Muscle layer of colon (tissue), 2 donors: Measurements from ENCODE around the gene ADAD2.
A peak's percentile ranks its signal among the peaks of the same experiment; 100 is the strongest.

ENCODE experiments used
- H3K27ac ChIP-seq: one replicate; pipeline ENCODE4 v1.7.0; 2013; ENCODE audit warnings: low read depth, mild to moderate bottlenecking, low read length, moderate library complexity
- H3K27me3 ChIP-seq, 2 donors: one replicate each; pipeline ENCODE4 v1.7.0; 2013; ENCODE audit warnings: low read length in 2 of 2, mild to moderate bottlenecking in 2 of 2; ENCODE audit not compliant: insufficient read depth in 2 of 2, control insufficient read depth in 1 of 2
- H3K36me3 ChIP-seq: one replicate; pipeline ENCODE4 v1.7.0; 2013; ENCODE audit warnings: mild to moderate bottlenecking, low read length; ENCODE audit not compliant: insufficient read depth
- H3K4me1 ChIP-seq: one replicate; pipeline ENCODE4 v1.7.0; 2013; ENCODE audit warnings: mild to moderate bottlenecking, low read length; ENCODE audit not compliant: insufficient read depth
- H3K4me3 ChIP-seq, 2 donors: one replicate each; pipeline ENCODE4 v1.7.0; 2013; ENCODE audit warnings: low read length in 2 of 2, low read depth in 1 of 2, mild to moderate bottlenecking in 1 of 2, moderate library complexity in 1 of 2
- H3K9ac ChIP-seq: one replicate; pipeline ENCODE4 v1.7.0; 2013; ENCODE audit warnings: low read length
- H3K9me3 ChIP-seq: one replicate; pipeline ENCODE4 v1.7.0; 2013; ENCODE audit warnings: mild to moderate bottlenecking, low read length
- donor health status: abdominal sarcoma.
- donor health status: Adenocarcinoma of cecum.

Gene ADAD2

GRCh38 chr16:84178146-84178765, 12.7 kb upstream of the ADAD2 start:
- Histone ChIP-seq H3K9ac (no peak overlapping the region), H3K9me3 (no peaks in the 10 kb centered on the region), H3K4me1 (peaks cover 21% of the 10 kb centered on the region), H3K27me3 (no peaks in the 10 kb centered on the region), H3K4me3 (no peak overlapping the region), H3K27ac (peak overlapping the region; percentile 32), H3K36me3 (peaks cover 33% of the 10 kb centered on the region)

GRCh38 chr16:84178892-84179611, 11.9 kb upstream of the ADAD2 start:
- H3K27me3 ChIP-seq: no peaks in the 10 kb centered on the region
- no peak overlapping the region for H3K27ac ChIP-seq
- H3K36me3 ChIP-seq: peaks cover 33% of the 10 kb centered on the region
- no peaks in the 10 kb centered on the region for H3K9me3 ChIP-seq
- no peak overlapping the region for H3K4me3 ChIP-seq
- H3K9ac ChIP-seq: no peak overlapping the region
- peaks cover 21% of the 10 kb centered on the region for H3K4me1 ChIP-seq

GRCh38 chr16:84179612-84180320, 11.2 kb upstream of the ADAD2 start:
- H3K27me3 ChIP-seq: no peaks in the 10 kb centered on the region
- no peak overlapping the region for H3K27ac ChIP-seq
- peaks cover 33% of the 10 kb centered on the region for H3K36me3 ChIP-seq
- H3K9ac ChIP-seq: no peak overlapping the region
- H3K9me3 ChIP-seq: no peaks in the 10 kb centered on the region
- H3K4me1 ChIP-seq: peaks cover 21% of the 10 kb centered on the region
- no peak overlapping the region for H3K4me3 ChIP-seq

- no peaks in the 10 kb centered on the region for H3K9me3 ChIP-seq
- peaks cover 22% of the 10 kb centered on the region for H3K4me1 ChIP-seq
- H3K27ac ChIP-seq: no peak overlapping the region
- no peak overlapping the region for H3K4me3 ChIP-seq
- peaks cover 33% of the 10 kb centered on the region for H3K36me3 ChIP-seq
- no peak overlapping the region for H3K9ac ChIP-seq
- H3K27me3 ChIP-seq: no peaks in the 10 kb centered on the region
Measured at GRCh38 chr16:84180519-84181140, 10.3 kb upstream of the ADAD2 start.

- Histone ChIP-seq H3K9ac (no peak overlapping the region), H3K4me1 (peaks cover 28% of the 10 kb centered on the region), H3K9me3 (no peaks in the 10 kb centered on the region), H3K36me3 (peaks cover 33% of the 10 kb centered on the region), H3K27ac (no peak overlapping the region), H3K27me3 (no peaks in the 10 kb centered on the region), H3K4me3 (no peak overlapping the region)
Measured at GRCh38 chr16:84181144-84181915, 9.6 kb upstream of the ADAD2 start.

GRCh38 chr16:84182104-84182503, 8.9 kb upstream of the ADAD2 start:
- Histone ChIP-seq H3K9ac (no peak overlapping the region), H3K36me3 (peaks cover 33% of the 10 kb centered on the region), H3K4me1 (peaks cover 21% of the 10 kb centered on the region), H3K4me3 (no peak overlapping the region), H3K9me3 (no peaks in the 10 kb centered on the region), H3K27ac (no peak overlapping the region), H3K27me3 (no peaks in the 10 kb centered on the region)

GRCh38 chr16:84182680-84183571, 8.0 kb upstream of the ADAD2 start:
- no peak overlapping the region for H3K4me3 ChIP-seq
- peaks cover 33% of the 10 kb centered on the region for H3K36me3 ChIP-seq
- no peak overlapping the region for H3K9ac ChIP-seq
- no peak overlapping the region for H3K27ac ChIP-seq
- H3K9me3 ChIP-seq: no peaks in the 10 kb centered on the region
- peaks cover 12% of the 10 kb centered on the region for H3K4me1 ChIP-seq
- H3K27me3 ChIP-seq: no peaks in the 10 kb centered on the region

GRCh38 chr16:84183572-84183875, 7.4 kb upstream of the ADAD2 start:
- H3K27me3 ChIP-seq: no peaks in the 10 kb centered on the region
- peaks cover 7% of the 10 kb centered on the region for H3K4me1 ChIP-seq
- no peak overlapping the region for H3K27ac ChIP-seq
- H3K36me3 ChIP-seq: peaks cover 33% of the 10 kb centered on the region
- no peaks in the 10 kb centered on the region for H3K9me3 ChIP-seq
- no peak overlapping the region for H3K9ac ChIP-seq
- no peak overlapping the region for H3K4me3 ChIP-seq

- Histone ChIP-seq H3K9ac (no peak overlapping the region), H3K4me3 (no peak overlapping the region), H3K4me1 (peaks cover 7% of the 10 kb centered on the region)
Measured at GRCh38 chr16:84183911-84184591, 6.9 kb upstream of the ADAD2 start.

GRCh38 chr16:84184775-84185174, 6.2 kb upstream of the ADAD2 start:
- Histone ChIP-seq H3K27me3 (no peaks in the 10 kb centered on the region), H3K9me3 (no peaks in the 10 kb centered on the region), H3K36me3 (peaks cover 28% of the 10 kb centered on the region), H3K27ac (no peak overlapping the region), H3K4me3 (no peak overlapping the region), H3K9ac (no peak overlapping the region), H3K4me1 (peaks cover 7% of the 10 kb centered on the region)

More at GRCh38 chr16:84183911-84184591, 6.9 kb upstream of the ADAD2 start:
- Histone ChIP-seq H3K9me3 (no peaks in the 10 kb centered on the region), H3K27me3 (no peaks in the 10 kb centered on the region), H3K27ac (no peak overlapping the region), H3K36me3 (peaks cover 28% of the 10 kb centered on the region)
